HEK293T (cell line): Measurements from ENCODE around the gene TPCN2.

Experiments
- ARNT ChIP-seq: fragments of 450-650 bp; IDR thresholded peaks from 2 replicates; pipeline ENCODE4 v1.6.1; 2017; ENCODE audit warnings: mild to moderate bottlenecking
- BHLHE40 ChIP-seq: fragments of 450-650 bp; IDR thresholded peaks from 2 replicates; pipeline ENCODE4 v1.6.1; 2016; ENCODE audit warnings: mild to moderate bottlenecking, moderate library complexity, borderline replicate concordance
- ELF4 ChIP-seq: fragments of 450-650 bp; IDR thresholded peaks from 2 replicates; pipeline ENCODE4 v1.6.1; 2017; ENCODE audit warnings: antibody characterized with exemption
- FOXA1 ChIP-seq: fragments of 450-650 bp; IDR thresholded peaks from 2 replicates; pipeline ENCODE4 v1.6.1; 2016; ENCODE audit warnings: mild to moderate bottlenecking
- FOXK2 ChIP-seq: fragments of 450-650 bp; IDR thresholded peaks from 2 replicates; pipeline ENCODE4 v1.6.1; 2016; ENCODE audit warnings: mild to moderate bottlenecking
- FOXM1 ChIP-seq: fragments of 450-650 bp; IDR thresholded peaks from 2 replicates; pipeline ENCODE4 v1.6.1; 2017; ENCODE audit warnings: mild to moderate bottlenecking, borderline replicate concordance
- L3MBTL2 ChIP-seq: fragments of 450-650 bp; conservative IDR thresholded peaks from 2 replicates; pipeline ENCODE4 v1.6.1; 2016; ENCODE audit warnings: mild to moderate bottlenecking
- LEF1 ChIP-seq: fragments of 450-650 bp; IDR thresholded peaks from 2 replicates; pipeline ENCODE4 v1.6.1; 2017; ENCODE audit warnings: mild to moderate bottlenecking, borderline replicate concordance
- NFRKB ChIP-seq: fragments of 450-650 bp; IDR thresholded peaks from 2 replicates; pipeline ENCODE4 v1.6.1; 2016; ENCODE audit warnings: mild to moderate bottlenecking, moderate library complexity
- SP1 ChIP-seq: fragments of 450-650 bp; IDR thresholded peaks from 2 replicates; pipeline ENCODE4 v1.6.1; 2017
- SUZ12 ChIP-seq: fragments of 450-650 bp; IDR thresholded peaks from 2 replicates; pipeline ENCODE4 v1.6.1; 2016; ENCODE audit warnings: mild to moderate bottlenecking
- TARDBP ChIP-seq: fragments of 450-650 bp; IDR thresholded peaks from 2 replicates; pipeline ENCODE4 v1.6.1; 2016
- ZNF384 ChIP-seq: fragments of 450-650 bp; IDR thresholded peaks from 2 replicates; pipeline ENCODE4 v1.6.1; 2016
- TF ChIP-seq, protein P1 (sequence below): fragments of 450-650 bp; IDR thresholded peaks from 2 replicates; pipeline ENCODE4 v1.6.1; 2016

- TF ChIP-seq FOXM1 (no peak), TARDBP (no peak), NFRKB (no peak), SP1 (no peak), FOXK2 (no peak), ARNT (no peak), SUZ12 (no peak), FOXA1 (no peak), ELF4 (no peak), L3MBTL2 (no peak), BHLHE40 (no peak), LEF1 (no peak), ZNF384 (no peak)
- TF ChIP-seq, protein P1, sequence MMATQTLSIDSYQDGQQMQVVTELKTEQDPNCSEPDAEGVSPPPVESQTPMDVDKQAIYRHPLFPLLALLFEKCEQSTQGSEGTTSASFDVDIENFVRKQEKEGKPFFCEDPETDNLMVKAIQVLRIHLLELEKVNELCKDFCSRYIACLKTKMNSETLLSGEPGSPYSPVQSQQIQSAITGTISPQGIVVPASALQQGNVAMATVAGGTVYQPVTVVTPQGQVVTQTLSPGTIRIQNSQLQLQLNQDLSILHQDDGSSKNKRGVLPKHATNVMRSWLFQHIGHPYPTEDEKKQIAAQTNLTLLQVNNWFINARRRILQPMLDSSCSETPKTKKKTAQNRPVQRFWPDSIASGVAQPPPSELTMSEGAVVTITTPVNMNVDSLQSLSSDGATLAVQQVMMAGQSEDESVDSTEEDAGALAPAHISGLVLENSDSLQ = no peak
Measured at GRCh38 chr11:69063652-69064260, 15.0 kb downstream of the TPCN2 start.
